Body of pancreas (tissue), 4 donors: ENCODE results near the gene TMEM150B.

Experiments
- CTCF ChIP-seq, 7 experiments: fragments of 450-650 bp in 4 of 7; fragments of 200-600 bp in 3 of 7; sonication (generic) in 3 of 7; IDR thresholded peaks; one replicate each; pipeline ENCODE4 v1.5.1; 2016 to 2019; ENCODE audit warnings: antibody characterized with exemption in 7 of 7
- POLR2A ChIP-seq, 3 donors: fragments of 450-650 bp; IDR thresholded peaks; one replicate each; pipeline ENCODE4 v1.6.1; 2016; ENCODE audit warnings: antibody characterized with exemption in 3 of 3, mild to moderate bottlenecking in 2 of 3

DNA sequence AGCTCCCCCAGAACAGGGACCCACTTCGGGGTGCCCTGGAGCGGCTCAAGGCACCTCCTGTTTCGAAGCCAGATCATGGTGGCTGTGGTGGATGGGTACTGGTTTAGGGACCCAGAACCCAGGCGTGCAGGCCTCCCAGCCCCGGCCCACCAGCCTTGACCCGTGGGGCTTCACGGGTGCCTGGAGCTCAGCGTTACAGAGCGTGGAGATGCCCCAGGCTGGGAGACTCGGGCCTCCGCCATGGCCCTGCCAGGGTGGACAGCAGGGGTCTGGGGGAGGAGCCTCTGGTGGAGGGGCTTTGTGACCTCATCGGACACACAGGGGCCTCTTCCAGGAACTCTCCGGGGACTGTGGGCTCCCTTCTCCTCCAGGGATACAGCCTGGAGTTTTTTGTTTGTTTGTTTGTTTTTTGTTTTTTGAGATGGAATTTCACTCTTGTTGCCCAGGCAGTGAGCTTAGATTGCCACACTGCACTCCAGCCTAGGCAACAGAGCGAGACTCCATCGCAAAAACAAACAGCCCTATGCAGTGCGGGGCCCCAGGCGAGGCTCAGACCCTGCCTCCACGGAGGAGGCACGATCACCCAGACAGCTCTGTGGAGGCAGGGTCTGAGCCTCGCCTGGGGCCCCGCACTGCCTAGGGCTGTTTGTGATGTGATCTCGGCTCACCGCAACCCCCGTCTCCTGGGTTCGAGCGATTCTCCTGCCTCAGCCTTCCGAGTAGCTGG, 38.0 kb upstream of the TMEM150B start, which contains the start of gene GARIN5B:
- TF ChIP-seq POLR2A (IDR thresholded peaks at IDR 0.05) (no peak), CTCF (IDR thresholded peaks at IDR 0.05) (no peak)
